GM18867 (cell line): ENCODE results near the gene MKI67.
A peak's percentile ranks its signal among the peaks of the same experiment; 100 is the strongest.
"Not testable (repeated sequence)": the region's sequence is repeated elsewhere in the genome, so short reads cannot be mapped to it uniquely, and the experiment has no call there.

Experiments
- ATAC-seq: cut with Tn5 transposase; IDR thresholded peaks from one replicate; pipeline ENCODE4 v1.9.1; 2021; ENCODE audit warnings: mild to moderate bottlenecking, moderate library complexity; ENCODE audit not compliant: unreplicated experiment

Gene MKI67

GRCh38 chr10:128125944-128126764 lies at the start of gene MKI67:
TSS of gene MKI67 (minus strand) at chr10:128126423. CDS start at chr10:128125667, 756 bp downstream.
- ATAC-seq, result peak; percentile 85

GRCh38 chr10:128174581-128175559 lies 48.6 kb upstream of the MKI67 start:
- no peak for ATAC-seq

GRCh38 chr10:128173386-128173785 lies 47.2 kb upstream of the MKI67 start:
- ATAC-seq, result no peak

GRCh38 chr10:128172756-128173155 lies 46.5 kb upstream of the MKI67 start:
- ATAC-seq, result no peak

- no peak for ATAC-seq
Observed at GRCh38 chr10:128169811-128170379, 43.7 kb upstream of the MKI67 start.

GRCh38 chr10:128167926-128168520 lies 41.8 kb upstream of the MKI67 start:
- ATAC-seq, result no peak

GRCh38 chr10:128167123-128167522 lies 40.9 kb upstream of the MKI67 start:
- ATAC-seq, result not testable (repeated sequence)

GRCh38 chr10:128166151-128166550 lies 39.9 kb upstream of the MKI67 start:
- ATAC-seq, result no peak

GRCh38 chr10:128165536-128165935 lies 39.3 kb upstream of the MKI67 start:
- no peak for ATAC-seq

- ATAC-seq, result no peak
Observed at GRCh38 chr10:128163701-128164100, 37.5 kb upstream of the MKI67 start.

GRCh38 chr10:128161031-128161430 lies 34.8 kb upstream of the MKI67 start:
- ATAC-seq, result no peak

GRCh38 chr10:128160297-128160711 lies 34.1 kb upstream of the MKI67 start:
- no peak for ATAC-seq

- no peak for ATAC-seq
Observed at GRCh38 chr10:128158021-128158795, 32.0 kb upstream of the MKI67 start.

GRCh38 chr10:128156999-128157755 lies 31.0 kb upstream of the MKI67 start:
- no peak for ATAC-seq

- ATAC-seq, result no peak
Observed at GRCh38 chr10:128152741-128153580, 26.7 kb upstream of the MKI67 start.

GRCh38 chr10:128151031-128151430 lies 24.8 kb upstream of the MKI67 start:
- ATAC-seq, result no peak

- ATAC-seq, result no peak
Observed at GRCh38 chr10:128150561-128150960, 24.3 kb upstream of the MKI67 start.

GRCh38 chr10:128150045-128150493 lies 23.8 kb upstream of the MKI67 start:
- ATAC-seq, result peak; percentile 93
